CD14-positive monocyte (primary cell): ENCODE measurements around the gene SOBP. TPM values are rescaled to one million over a fixed set of nuclear protein-coding genes. Genes with fewer than 3 reads are reported as not detected.
A peak's percentile ranks its signal among the peaks of the same experiment; 100 is the strongest.

Experiments used
- DNase-seq, 3 donors: peaks; one replicate each; pipeline ENCODE4 v3.0.0-alpha.2; 2011 to 2022
- H2AFZ ChIP-seq: 2 replicates; pipeline ENCODE4 v1.6.0; 2012; ENCODE audit warnings: mild to moderate bottlenecking, low read depth, low read length, inconsistent platforms; ENCODE audit not compliant: insufficient read depth, poor library complexity, severe bottlenecking
- H3K27ac ChIP-seq, 2 donors: 1 replicate in 1 of 2; 2 replicates in 1 of 2; pipeline ENCODE4 v1.5.1; 2012 to 2013; ENCODE audit warnings: low read length in 2 of 2, control low read depth in 1 of 2, inconsistent platforms in 1 of 2, low read depth in 1 of 2, mild to moderate bottlenecking in 1 of 2
- H3K27me3 ChIP-seq, 2 donors: one replicate each; pipeline versions ENCODE4 v1.6.0 to v1.6.1; 2011 to 2013; ENCODE audit warnings: low read length in 2 of 2; ENCODE audit not compliant: control insufficient read depth in 2 of 2, insufficient read depth in 2 of 2
- H3K36me3 ChIP-seq, 2 donors: replicated peaks in 1 of 2; 1 replicate in 1 of 2; 2 replicates in 1 of 2; pipeline versions ENCODE4 v1.5.1 to v1.6.1; 2012 to 2013; ENCODE audit warnings: low read length in 2 of 2, control low read depth in 1 of 2, inconsistent platforms in 1 of 2, mild to moderate bottlenecking in 1 of 2; ENCODE audit not compliant: insufficient read depth in 2 of 2, control insufficient read depth in 1 of 2
- H3K4me1 ChIP-seq, 2 donors: 1 replicate in 1 of 2; 2 replicates in 1 of 2; pipeline versions ENCODE4 v1.5.1 to v1.6.1; 2012 to 2013; ENCODE audit warnings: low read length in 2 of 2, control low read depth in 1 of 2, inconsistent platforms in 1 of 2, mild to moderate bottlenecking in 1 of 2, moderate library complexity in 1 of 2; ENCODE audit not compliant: insufficient read depth in 2 of 2, control insufficient read depth in 1 of 2
- H3K4me2 ChIP-seq: replicated peaks from 2 replicates; pipeline ENCODE3; 2012; ENCODE audit warnings: low read length, moderate library complexity, mild to moderate bottlenecking; ENCODE audit not compliant: poor library complexity, severe bottlenecking; ENCODE audit errors: extremely low read depth
- H3K4me3 ChIP-seq, 3 experiments: fragments of 200-600 bp in 1 of 3; sonication (generic) in 1 of 3; replicated peaks in 1 of 3; 1 replicate in 2 of 3; 2 replicates in 1 of 3; pipeline ENCODE4 v1.5.1; 2011 to 2013; ENCODE audit warnings: low read length in 3 of 3, mild to moderate bottlenecking in 3 of 3, control low read depth in 2 of 3, low read depth in 2 of 3, inconsistent platforms in 1 of 3, moderate library complexity in 1 of 3
- H3K79me2 ChIP-seq: 2 replicates; pipeline ENCODE4 v1.6.0; 2012; ENCODE audit warnings: mild to moderate bottlenecking, control low read depth, inconsistent platforms, low read length, moderate library complexity; ENCODE audit not compliant: insufficient read depth
- H3K9ac ChIP-seq: 2 replicates; pipeline ENCODE4 v1.6.0; 2017; ENCODE audit warnings: low read length, mild to moderate bottlenecking; ENCODE audit not compliant: insufficient read depth, poor library complexity, severe bottlenecking
- H3K9me3 ChIP-seq, 2 donors: replicated peaks in 1 of 2; 1 replicate in 1 of 2; 2 replicates in 1 of 2; pipeline versions ENCODE4 v1.5.1 to v1.6.1; 2012 to 2013; ENCODE audit warnings: low read length in 2 of 2, control low read depth in 1 of 2; ENCODE audit not compliant: control insufficient read depth in 1 of 2, insufficient read depth in 1 of 2
- H4K20me1 ChIP-seq: 2 replicates; pipeline ENCODE4 v1.6.0; 2012; ENCODE audit warnings: mild to moderate bottlenecking, low read length, control low read depth, moderate library complexity; ENCODE audit not compliant: insufficient read depth
- H3K27ac Mint-ChIP-seq, 7 donors: one replicate each; pipeline ENCODE4 v1.8.0; 2020; ENCODE audit warnings: mild to moderate bottlenecking in 7 of 7, mixed read lengths in 7 of 7, moderate library complexity in 6 of 7, inconsistent platforms in 2 of 7
- H3K27me3 Mint-ChIP-seq, 3 donors: one replicate each; pipeline ENCODE4 v1.8.0; 2021 to 2022; ENCODE audit warnings: low read depth in 3 of 3, mild to moderate bottlenecking in 3 of 3, mixed read lengths in 3 of 3, moderate library complexity in 3 of 3, inconsistent platforms in 1 of 3
- H3K36me3 Mint-ChIP-seq, 2 donors: one replicate each; pipeline ENCODE4 v1.8.0; 2020; ENCODE audit warnings: mixed read lengths in 2 of 2, inconsistent platforms in 1 of 2, mild to moderate bottlenecking in 1 of 2
- H3K4me1 Mint-ChIP-seq: one replicate; pipeline ENCODE4 v1.8.0; 2020; ENCODE audit warnings: mild to moderate bottlenecking, mixed read lengths
- H3K4me3 Mint-ChIP-seq, 2 donors: one replicate each; pipeline ENCODE4 v1.8.0; 2020; ENCODE audit warnings: mild to moderate bottlenecking in 2 of 2, mixed read lengths in 2 of 2, moderate library complexity in 1 of 2
- H3K9me3 Mint-ChIP-seq, 7 donors: one replicate each; pipeline ENCODE4 v1.8.0; 2020 to 2022; ENCODE audit warnings: mixed read lengths in 7 of 7, mild to moderate bottlenecking in 6 of 7, moderate library complexity in 6 of 7, inconsistent platforms in 2 of 7
- CTCF ChIP-seq: fragments of 200-600 bp; IDR thresholded peaks from one replicate; pipeline ENCODE4 v1.8.0; 2022; ENCODE audit warnings: antibody characterized with exemption, mild to moderate bottlenecking
- WGBS: methylation state at CpG from one replicate; pipeline ENCODE4 v1.1.5; 2013; ENCODE audit warnings: missing lambda C conversion rate; ENCODE audit not compliant: insufficient coverage; 5-methylcytosine and 5-hydroxymethylcytosine counted together
- intact Hi-C, 2 donors: fragments of 100-400 bp; cut with micrococcal nuclease; formaldehyde crosslinking; loops; one replicate each; pipeline versions ENCODE4 v1.15.0 to v1.15.1; 2023
- polyA plus RNA-seq, 3 donors: library from polyadenylated mRNA; depleted of rRNA in 1 of 3; unstranded in 2 of 3; stranded (reverse) in 1 of 3; fragments of 300-500 nt in 2 of 3; fragments of >200 nt in 1 of 3; fragmentation: Illumina TruSeq in 2 of 3; gene quantifications; 1 replicate in 2 of 3; 2 replicates in 1 of 3; pipeline ENCODE4 v1.2.3, GENCODE V29; 2012 to 2021

The SOBP gene
- polyA plus RNA-seq, 3 donors, result not detected

- TF ChIP-seq CTCF, result no peak
- 100% methylated on average over 1 of the region's 3 CpGs for WGBS
- Mint-ChIP-seq H3K9me3 (peaks cover 0 to 3% (median 0%) of the 10 kb centered on the region in 7 donors), H3K27me3 (peaks cover 4 to 6% (median 5%) of the 10 kb centered on the region in 3 donors), H3K27ac (no peak overlapping the region), H3K4me3 (no peak overlapping the region), H3K36me3 (no peaks in the 10 kb centered on the region), H3K4me1 (no peaks in the 10 kb centered on the region)
- intact Hi-C loops, result no loop called here
- Histone ChIP-seq H3K4me1 (no peaks in the 10 kb centered on the region), H3K27ac (no peak overlapping the region), H3K9me3 (no peaks in the 10 kb centered on the region), H3K4me2 (no peak overlapping the region), H3K36me3 (no peaks in the 10 kb centered on the region), H4K20me1 (no peaks in the 10 kb centered on the region), H3K79me2 (no peaks in the 10 kb centered on the region), H3K27me3 (no peaks in the 10 kb centered on the region), H2AFZ (no peak overlapping the region), H3K9ac (no peak overlapping the region), H3K4me3 (no peak overlapping the region)
- no peak for DNase-seq
These were observed 111.5 kb downstream of the SOBP start for GRCh38 chr6:107601406-107601805.

- no peaks in the 10 kb centered on the region for H3K4me1 Mint-ChIP-seq
- no peak overlapping the region for H3K27ac Mint-ChIP-seq
- no peak for TF ChIP-seq CTCF
These were observed 112.5 kb downstream of the SOBP start for GRCh38 chr6:107602321-107603005.

More at GRCh38 chr6:107602321-107603005, 112.5 kb downstream of the SOBP start:
- no peaks in the 10 kb centered on the region for H3K79me2 ChIP-seq
- H3K9me3 ChIP-seq, result no peaks in the 10 kb centered on the region
- no peaks in the 10 kb centered on the region for H3K27me3 ChIP-seq
- H4K20me1 ChIP-seq, result no peaks in the 10 kb centered on the region
- H3K27ac ChIP-seq, result no peak overlapping the region
- H2AFZ ChIP-seq, result no peak overlapping the region
- intact Hi-C loops, result no loop called here
- Mint-ChIP-seq H3K27me3 (peaks cover 4 to 6% (median 5%) of the 10 kb centered on the region in 3 donors), H3K4me3 (peak overlapping the region in 1 of 2 donors; percentile 30), H3K9me3 (peaks cover 0 to 3% (median 0%) of the 10 kb centered on the region in 7 donors), H3K36me3 (no peaks in the 10 kb centered on the region)
- H3K4me3 ChIP-seq, result no peak overlapping the region
- no CpG with 5 or more reads among the region's 5 CpGs for WGBS
- no peak overlapping the region for H3K9ac ChIP-seq
- no peaks in the 10 kb centered on the region for H3K36me3 ChIP-seq
- H3K4me2 ChIP-seq, result no peak overlapping the region
- no peak for DNase-seq
- no peaks in the 10 kb centered on the region for H3K4me1 ChIP-seq
